ACHN (cell line): ENCODE results near the gene LAMP2.

Source experiments
- DNase-seq: peaks from one replicate; pipeline ENCODE4 v3.0.0-alpha.2; 2015
- in situ Hi-C: cut with HindIII; loops from 2 replicates; pipeline ENCODE4 v1.10.0; 2017; ENCODE audit warnings: low sequenced_read_pairs, low pct_ligation_motif_present, low pct_unique_long_range_greater_than_20kb

Gene LAMP2

GRCh38 chrX:120378570-120378969, 90.5 kb downstream of the LAMP2 start:
- in situ Hi-C loops, result no loop called here

More at GRCh38 chrX:120378570-120378969, 90.5 kb downstream of the LAMP2 start:
- no peak for DNase-seq
